GM21576 (cell line): ENCODE results near the gene CNDP1.

Source experiments
- ATAC-seq: cut with Tn5 transposase; IDR thresholded peaks from one replicate; pipeline ENCODE4 v1.9.1; 2021; ENCODE audit warnings: mild to moderate bottlenecking, moderate library complexity; ENCODE audit not compliant: unreplicated experiment

Gene CNDP1

DNA sequence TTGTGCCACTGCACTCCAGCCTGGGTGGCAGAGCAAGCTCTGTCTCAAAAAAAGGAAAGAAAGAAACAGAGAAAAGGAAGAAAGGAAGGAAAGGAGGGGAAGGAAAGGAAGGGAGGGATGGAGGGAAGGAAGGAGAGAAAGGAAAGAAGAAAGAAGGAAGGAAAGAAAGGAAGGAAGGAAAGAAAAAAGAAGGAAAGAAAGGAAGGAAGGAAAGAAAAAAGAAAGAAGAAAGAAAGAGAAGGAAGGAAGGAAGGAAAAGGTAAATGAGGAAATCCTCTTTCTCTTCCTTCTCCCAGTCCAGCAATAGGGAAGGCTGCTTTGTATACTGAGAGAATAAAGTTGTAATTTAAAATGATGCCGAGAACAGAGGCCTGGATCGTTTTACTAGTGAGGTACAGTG is 40.6 kb downstream of the CNDP1 start:
- no peak for ATAC-seq

DNA sequence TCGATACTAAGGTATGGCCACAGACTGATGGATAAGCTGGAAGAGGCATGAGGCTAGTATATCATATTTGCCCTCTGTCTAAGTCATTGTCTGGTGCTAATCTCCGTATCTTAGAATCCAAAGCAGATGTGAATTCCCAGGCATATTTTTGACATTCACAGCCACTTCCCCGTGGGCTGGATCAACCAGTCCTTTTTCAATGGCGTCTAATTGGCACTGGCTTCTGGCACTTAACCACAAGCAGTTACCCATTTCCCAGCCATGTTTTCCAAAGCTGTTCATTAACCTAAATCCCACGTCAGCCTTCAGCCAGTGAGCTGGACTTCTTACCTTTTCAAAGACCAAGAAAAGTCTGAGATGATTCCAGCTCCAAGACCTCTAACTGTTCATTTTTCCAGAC is 42.7 kb downstream of the CNDP1 start:
- no peak for ATAC-seq

GRCh38 chr18:74579496-74580065 is 45.3 kb downstream of the CNDP1 start:
- ATAC-seq: no peak

DNA sequence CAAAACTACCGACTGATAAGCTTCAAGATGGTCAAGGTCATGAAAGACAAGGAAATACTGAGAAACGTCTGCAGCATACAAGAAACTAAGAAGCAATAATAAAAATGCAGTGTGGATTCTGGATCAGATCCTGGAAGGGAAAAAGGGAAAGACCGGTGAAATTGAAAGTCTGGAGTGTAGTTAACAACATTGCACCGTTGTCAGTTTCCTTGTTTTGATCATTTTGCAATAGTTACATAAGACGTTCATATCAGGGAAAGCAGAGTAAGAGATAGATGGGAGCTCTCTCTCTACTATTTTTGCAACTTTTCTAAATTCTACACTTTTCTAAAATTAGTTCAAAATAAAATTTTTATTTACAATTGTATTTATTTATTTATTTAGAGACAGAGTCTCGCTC is 48.3 kb downstream of the CNDP1 start:
- no peak for ATAC-seq

GRCh38 chr18:74587441-74587840 is 53.1 kb downstream of the CNDP1 start:
- ATAC-seq: no peak

GRCh38 chr18:74589021-74589420 is 54.7 kb downstream of the CNDP1 start:
- ATAC-seq: no peak

- no peak for ATAC-seq
These were observed 55.5 kb downstream of the CNDP1 start for GRCh38 chr18:74589811-74590210.

DNA sequence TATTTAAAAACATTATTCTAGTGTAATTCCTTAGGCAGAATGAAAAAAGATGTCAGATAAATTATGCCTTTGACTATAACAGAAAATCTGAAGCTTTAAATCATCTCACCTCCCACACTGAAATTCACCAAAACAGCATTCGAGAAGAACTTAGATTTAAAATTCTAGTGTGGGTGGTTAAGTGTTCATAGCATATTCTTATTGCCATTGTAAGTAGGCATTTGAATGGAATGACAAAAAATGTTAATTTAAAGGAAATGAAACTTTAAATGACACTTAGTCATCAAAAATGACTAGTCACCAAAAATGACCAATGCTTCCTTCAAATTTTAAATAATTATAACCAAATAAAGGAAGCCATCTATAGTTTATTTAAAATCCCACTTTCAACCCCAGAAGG is 56.4 kb downstream of the CNDP1 start:
- no peak for ATAC-seq

- no peak for ATAC-seq
These were observed 61.1 kb downstream of the CNDP1 start for GRCh38 chr18:74595431-74595830.

- peak; percentile 36 for ATAC-seq
These were observed 62.8 kb downstream of the CNDP1 start for GRCh38 chr18:74597034-74597661.

GRCh38 chr18:74597662-74598349 is 63.5 kb downstream of the CNDP1 start, which contains the start of gene ZNF407:
Gene ZNF407 (plus strand): TSS chr18:74597870. CDS start chr18:74631020, 33,150 bp downstream.
- peak; percentile 62 for ATAC-seq

- ATAC-seq: peak; percentile 60
These were observed 64.2 kb downstream of the CNDP1 start for GRCh38 chr18:74598350-74599001.

DNA sequence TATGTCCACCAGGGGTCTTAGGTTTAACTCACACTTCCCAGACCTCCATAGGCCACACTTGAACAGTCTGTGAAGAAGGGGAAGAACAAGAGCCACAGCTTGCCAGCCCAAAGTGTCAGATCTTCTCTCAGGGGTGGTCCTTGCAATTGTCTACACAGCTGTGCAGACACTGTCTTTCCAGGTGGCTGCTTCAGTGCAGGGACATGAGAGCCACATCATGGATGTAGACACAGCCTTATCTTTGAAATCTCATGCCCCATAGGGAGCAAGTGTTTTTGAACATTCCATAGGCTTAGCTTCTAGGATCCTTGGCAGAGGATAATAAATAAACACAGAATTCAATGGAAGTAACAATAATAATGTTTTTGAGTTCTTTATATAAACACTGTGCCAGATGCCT is 70.1 kb downstream of the CNDP1 start:
- ATAC-seq: no peak

DNA sequence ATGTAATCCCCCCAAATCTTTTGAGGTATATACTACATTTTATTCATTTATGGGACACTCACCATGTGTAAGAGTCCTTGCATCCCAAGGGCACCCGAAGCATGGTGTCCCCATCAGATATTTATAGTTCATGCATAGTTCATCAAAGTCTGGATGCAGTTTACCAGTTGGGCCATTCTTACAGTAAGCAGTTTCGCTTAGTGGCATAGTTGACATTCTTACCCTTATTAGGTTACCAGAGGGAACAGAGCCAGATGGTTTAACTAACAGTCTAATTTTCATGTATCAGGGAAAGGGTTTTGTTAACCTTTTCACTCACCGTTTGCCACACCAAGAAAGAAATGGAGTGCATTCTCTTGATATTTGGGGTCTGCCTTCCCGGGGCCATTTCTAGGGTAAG is 70.5 kb downstream of the CNDP1 start:
- no peak for ATAC-seq

- ATAC-seq: no peak
These were observed 74.4 kb downstream of the CNDP1 start for GRCh38 chr18:74608681-74609080.

GRCh38 chr18:74609535-74609934 is 75.2 kb downstream of the CNDP1 start:
- no peak for ATAC-seq

GRCh38 chr18:74610051-74610615 is 75.8 kb downstream of the CNDP1 start:
- no peak for ATAC-seq

- no peak for ATAC-seq
These were observed 76.6 kb downstream of the CNDP1 start for GRCh38 chr18:74610860-74611259.

GRCh38 chr18:74611765-74612164 is 77.5 kb downstream of the CNDP1 start:
- ATAC-seq: no peak

DNA sequence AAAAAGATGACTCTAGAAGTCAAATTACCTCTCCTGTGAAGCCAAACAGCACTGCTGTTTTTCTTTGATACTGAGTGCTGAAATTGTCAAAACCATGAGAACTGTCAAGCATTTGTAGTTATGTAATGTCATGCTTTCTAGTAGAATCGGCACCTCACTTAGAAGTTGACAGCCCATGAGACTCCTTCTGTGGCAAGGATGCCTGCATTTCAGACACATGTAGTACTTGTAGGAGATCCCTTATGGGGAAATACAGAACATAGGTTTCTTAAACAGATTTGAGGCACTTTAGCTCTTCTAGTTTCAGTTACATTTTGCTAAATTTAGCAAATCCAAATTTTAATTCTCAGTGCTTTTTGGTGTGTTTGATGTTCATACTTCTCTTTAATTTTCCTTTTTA is 79.1 kb downstream of the CNDP1 start:
- peak; percentile 48 for ATAC-seq

- no peak for ATAC-seq
These were observed 82.2 kb downstream of the CNDP1 start for GRCh38 chr18:74616494-74616893.
